ENCODE results near the gene CHD9NB.

The CHD9NB gene

GRCh38 chr16:53052519-53053501, at the start of gene CHD9NB:
Gene CHD9NB (minus strand): TSS chr16:53052897. CDS start chr16:53044158, 8,739 bp downstream.
- peak; percentile 95 for DNase-seq

GRCh38 chr16:53100889-53101288, 48.2 kb upstream of the CHD9NB start:
- no peak for DNase-seq

GRCh38 chr16:53100131-53100748, 47.5 kb upstream of the CHD9NB start:
- no peak for DNase-seq

DNA sequence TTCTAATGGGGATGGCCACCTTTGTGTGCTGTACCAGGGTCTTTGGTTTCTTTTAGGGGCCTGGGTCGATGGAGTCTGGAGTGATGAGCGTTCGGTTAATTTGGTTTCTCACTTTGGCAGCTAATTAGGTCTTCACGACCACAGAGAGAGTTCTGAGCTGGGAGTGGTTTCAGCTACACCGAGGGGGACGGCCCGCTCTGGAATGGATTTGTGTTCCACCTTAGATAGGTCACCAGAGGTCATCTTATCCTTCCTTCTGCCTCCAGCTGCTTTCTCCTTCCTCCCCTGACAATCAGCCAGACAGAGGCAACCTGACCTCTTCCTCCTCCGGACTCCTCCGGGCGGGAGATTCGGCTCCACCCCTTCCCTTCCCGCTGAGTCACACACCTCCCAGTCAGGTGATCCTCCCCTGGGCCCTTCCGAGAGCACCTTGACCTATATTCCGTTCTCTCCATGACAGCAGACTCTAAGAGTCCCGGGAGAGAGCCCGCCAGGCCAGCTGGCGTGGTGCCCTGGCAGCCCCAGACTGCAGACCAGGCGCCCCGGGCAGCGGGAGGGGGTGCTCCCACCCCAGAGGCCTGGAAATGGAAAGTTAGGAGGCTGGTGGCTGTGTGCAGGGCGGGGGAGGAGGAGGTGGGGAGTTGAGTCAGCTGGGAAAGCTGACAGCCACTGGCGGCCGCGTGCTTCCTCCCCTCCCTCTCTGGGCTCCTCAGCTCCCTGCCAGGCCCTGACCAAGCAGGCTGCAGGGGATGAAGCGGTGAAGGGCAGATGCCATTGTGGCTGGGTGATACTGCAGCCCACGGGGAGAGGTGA, 46.8 kb upstream of the CHD9NB start:
- DNase-seq: peak; percentile 99

- peak; percentile 99 for DNase-seq
Measured at GRCh38 chr16:53098526-53099317, 46.0 kb upstream of the CHD9NB start.

DNA sequence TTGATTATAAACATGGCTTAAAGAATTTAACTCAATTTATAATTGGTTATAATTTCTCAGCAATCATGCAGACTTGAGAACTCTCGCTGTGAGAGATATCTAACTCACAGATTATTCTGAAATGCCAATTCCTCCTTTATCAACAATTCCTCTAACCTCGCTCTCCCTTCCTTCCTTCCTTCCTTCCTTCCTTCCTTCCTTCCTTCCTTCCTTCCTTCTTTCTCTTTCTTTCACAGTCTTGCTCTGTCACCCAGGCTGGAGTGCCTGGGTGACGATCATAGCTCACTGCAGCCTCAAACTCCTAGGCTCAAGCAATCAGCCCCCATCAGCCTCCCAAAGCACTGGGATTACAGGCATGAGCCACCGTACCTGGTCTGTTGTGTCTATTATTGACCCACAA, 44.5 kb upstream of the CHD9NB start:
- no peak for DNase-seq

DNA sequence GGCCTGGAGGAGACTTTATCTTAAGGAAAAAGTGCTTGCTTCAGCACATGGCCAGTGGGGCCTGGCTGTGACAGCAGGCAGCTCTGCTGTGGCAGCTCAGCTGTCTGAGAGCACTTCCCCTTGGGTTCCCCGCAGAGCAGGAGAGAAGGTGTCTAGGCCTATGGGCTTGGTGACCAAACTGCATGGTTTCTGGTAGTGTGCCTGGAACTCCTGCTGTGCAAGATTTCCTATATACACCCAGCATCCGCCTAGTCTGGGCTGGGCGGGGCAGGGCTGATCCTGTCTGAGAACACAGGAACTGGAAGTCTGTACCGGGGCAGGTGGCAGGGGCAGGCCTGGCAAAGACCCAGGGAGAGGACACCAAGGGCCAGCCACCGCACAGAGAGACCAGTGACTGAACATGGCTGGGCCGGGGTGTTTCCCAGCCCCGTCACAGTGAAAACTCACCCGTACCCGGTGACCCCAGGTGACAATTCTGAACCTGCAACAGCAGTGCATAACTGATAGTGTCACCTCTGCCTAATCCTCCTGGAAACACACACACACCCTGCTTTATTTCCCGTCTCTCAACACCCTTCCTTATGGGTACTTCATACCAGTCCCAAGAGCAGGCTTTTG, 41.4 kb upstream of the CHD9NB start:
- no peak for DNase-seq

- DNase-seq: no peak
Measured at GRCh38 chr16:53093162-53093744, 40.6 kb upstream of the CHD9NB start.

DNA sequence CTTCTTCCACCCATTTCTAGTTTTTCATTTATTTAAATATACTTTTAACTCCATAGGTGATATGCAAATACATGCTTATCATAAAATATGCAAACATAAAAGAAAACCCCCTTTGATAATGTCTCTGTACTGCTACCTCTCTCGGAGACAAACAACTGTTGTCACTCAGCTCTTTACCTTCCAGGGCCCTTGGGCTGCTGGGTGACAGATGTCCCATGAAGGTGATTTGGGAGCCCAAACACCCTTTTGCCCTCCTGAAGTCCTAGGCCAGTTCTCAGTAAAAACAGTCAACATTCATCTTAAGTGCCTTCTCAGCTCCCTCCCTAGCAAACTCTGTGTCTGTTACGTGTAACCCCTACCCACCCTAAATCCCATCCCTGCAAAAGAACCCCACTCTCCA, 39.6 kb upstream of the CHD9NB start:
- no peak for DNase-seq

- DNase-seq: no peak
Measured at GRCh38 chr16:53091466-53092211, 38.9 kb upstream of the CHD9NB start.

DNA sequence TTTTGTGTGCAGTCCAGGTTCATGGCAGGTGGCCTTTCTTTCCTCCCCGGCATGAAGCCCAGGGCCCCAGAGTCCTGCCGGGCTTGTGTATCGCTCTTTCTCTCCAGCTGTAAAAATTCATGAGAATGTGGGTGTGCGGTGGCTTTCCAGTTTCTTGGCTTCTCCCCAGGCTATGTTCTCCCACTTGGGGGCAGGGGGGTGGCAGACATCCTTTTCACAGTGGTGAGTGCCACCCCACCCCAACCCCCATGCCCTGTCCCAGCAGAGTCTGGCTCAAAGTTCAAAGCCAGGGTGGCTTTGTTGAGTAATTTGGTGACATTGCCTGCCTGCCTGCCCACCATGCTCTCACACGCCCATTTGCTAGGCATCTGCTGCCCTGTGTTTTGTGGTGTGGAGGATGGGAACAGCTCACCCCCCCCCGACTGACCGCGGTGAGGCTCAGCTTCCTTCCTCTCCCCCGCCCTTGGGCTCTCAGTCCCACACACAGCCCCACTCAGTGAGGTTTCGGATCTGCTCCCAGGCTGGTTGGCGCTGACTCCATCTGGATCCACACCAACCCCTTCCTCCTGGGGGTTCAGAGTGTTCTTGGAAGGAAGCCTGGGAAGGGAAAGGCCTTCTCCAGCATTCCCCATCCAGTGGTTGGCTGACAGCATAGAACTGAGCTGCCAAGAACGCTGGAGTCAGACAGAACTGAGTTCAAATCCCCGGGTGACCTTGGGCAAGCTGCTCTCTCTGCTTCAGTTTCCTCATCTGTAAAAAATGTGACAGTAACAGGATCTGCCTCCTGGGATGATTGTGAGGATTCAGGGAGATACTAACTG, 38.1 kb upstream of the CHD9NB start:
- DNase-seq: peak; percentile 97

GRCh38 chr16:53090286-53090590, 37.5 kb upstream of the CHD9NB start:
- DNase-seq: no peak

- no peak for DNase-seq
Measured at GRCh38 chr16:53089434-53090285, 37.0 kb upstream of the CHD9NB start.

DNA sequence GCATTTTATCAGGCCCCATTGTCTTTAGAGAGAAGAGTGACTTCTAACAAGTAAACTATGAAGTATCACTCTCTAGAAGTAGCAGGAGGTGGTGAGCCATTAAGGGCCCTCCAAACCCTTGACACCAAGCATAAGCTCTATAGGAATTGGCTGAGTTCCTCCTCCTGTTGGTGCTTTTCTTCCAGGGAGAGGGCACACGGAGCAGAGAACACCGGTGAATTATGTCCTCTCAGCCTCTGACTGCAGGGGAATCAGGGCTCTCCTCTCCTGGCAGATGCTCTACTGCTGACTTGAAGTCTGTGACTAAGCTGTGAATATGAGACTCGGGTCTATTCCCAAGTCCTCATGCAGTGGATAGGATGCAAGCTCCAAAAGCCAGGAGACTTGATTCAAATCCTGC, 34.4 kb upstream of the CHD9NB start:
- DNase-seq: no peak

- no peak for DNase-seq
Measured at GRCh38 chr16:53085931-53086421, 33.3 kb upstream of the CHD9NB start.

DNA sequence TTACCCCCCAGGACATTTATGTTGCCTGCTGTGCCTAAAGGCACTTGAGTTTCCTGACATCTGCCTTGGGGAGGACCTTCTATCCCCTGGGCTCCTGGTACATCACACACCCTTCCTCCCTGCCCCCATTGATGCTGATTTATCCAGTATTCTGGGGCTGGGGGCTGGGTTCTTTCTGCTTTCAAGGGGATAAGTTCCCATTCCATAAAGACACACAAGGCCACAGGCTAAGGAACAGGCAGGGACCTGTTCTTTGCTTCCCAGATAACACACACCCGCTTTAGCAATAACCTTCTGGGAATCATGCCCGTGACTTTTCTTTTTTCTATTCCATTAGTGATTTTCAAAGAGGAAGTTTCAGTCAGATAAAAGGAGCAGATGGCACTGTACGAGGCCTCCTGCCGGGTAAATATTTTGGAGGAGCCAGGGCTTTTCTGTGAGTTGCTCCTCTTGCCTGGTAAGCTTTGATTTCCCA, 32.7 kb upstream of the CHD9NB start:
- DNase-seq: no peak

- DNase-seq: no peak
Measured at GRCh38 chr16:53084746-53085334, 32.1 kb upstream of the CHD9NB start.

GRCh38 chr16:53084141-53084541, 31.4 kb upstream of the CHD9NB start:
- no peak for DNase-seq
